Colon (tissue), 2 donors: ENCODE results near the gene ILKAP.

Source experiments
- FAIRE-seq: peaks from 2 replicates; lab custom pipeline; 2012; peaks lifted over from hg19 to GRCh38; lab: Jason Lieb, UNC
- donor health status: control.
- donor health status: control.

The ILKAP gene

DNA sequence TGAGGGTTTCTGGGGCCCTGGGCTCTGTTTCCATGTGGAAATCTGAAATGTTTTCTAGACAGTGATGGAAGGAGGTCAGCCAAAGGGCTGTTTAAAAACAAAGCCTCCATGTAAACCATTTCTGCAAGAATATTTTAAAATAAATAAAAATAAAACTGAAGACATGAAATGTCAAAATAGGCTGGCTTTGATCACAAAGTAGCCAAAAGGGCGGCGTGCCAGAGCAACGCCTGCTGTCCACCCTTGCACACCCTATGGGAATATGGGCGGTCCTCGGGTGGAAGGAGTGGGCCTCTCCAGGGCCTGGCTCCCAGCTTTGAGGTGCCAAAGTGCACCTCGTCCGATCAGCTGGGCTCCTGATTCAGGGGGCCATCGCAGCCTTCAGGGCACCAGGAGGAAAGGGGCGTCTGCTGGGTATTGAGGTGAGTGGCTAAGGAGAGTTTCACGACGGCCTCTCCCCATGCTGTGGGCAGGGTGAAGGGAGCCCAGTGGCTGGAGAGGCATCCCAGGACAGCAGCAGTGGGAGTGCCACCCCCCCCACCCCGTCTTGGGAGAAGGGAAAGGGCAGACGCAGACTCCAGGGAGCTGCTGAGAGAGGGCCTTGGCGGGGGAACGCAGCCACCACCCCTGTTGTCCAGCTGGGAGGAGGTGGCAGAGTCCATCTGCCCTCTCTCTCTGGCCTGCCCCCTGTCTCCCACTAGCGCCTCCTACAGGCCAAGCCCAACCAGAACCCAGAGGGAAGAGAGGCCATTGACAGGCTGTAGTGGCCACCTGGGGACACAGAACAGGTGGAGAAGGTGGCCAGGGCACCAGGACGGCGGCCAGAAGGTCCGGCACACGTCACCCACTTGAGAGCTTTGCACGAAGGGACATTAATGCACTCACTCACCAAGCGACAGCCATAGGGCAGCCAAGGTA, 50.5 kb downstream of the ILKAP start:
- FAIRE-seq = no peak

DNA sequence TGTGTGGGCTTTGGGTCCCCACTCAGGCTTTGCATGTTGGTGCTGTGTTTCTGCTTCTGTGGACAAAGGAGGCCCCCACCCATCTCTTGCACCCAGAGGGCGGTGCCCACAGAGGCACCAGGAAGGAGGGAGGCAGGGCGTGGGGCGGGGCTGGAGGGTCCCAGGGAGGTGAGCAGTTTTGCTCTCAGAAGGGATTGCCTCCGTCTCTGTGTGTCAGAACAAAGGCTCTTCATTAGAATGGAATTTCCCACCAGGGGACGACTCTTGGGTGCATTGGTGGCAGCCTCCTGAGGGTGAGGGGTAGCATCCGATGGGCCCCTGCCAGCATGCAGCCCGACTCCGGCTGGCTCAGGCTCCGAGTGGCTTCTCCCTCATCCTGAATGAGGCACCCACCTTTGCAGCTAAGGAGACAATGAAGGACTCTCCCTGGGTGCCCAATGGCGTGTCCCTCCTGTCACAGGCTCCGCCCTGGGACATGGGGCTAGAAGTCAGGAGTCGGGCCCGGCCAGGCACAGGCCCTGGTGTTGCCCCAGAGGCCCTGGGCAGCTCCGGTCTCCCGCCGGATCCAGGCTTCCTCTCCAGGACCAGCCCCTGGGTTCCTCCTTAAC, 51.8 kb downstream of the ILKAP start:
- FAIRE-seq = no peak

GRCh38 chr2:238151205-238151604, 52.3 kb downstream of the ILKAP start:
- no peak for FAIRE-seq

- FAIRE-seq = no peak
Observed at GRCh38 chr2:238150686-238151085, 52.8 kb downstream of the ILKAP start.

GRCh38 chr2:238149841-238150572, 53.5 kb downstream of the ILKAP start:
- FAIRE-seq = no peak

GRCh38 chr2:238148981-238149380, 54.5 kb downstream of the ILKAP start:
- FAIRE-seq = no peak

- FAIRE-seq = no peak
Observed at GRCh38 chr2:238146884-238147544, 56.5 kb downstream of the ILKAP start.

- no peak for FAIRE-seq
Observed at GRCh38 chr2:238145851-238146250, 57.6 kb downstream of the ILKAP start.

GRCh38 chr2:238145046-238145445, 58.4 kb downstream of the ILKAP start:
- no peak for FAIRE-seq

GRCh38 chr2:238144262-238144661, 59.2 kb downstream of the ILKAP start:
- FAIRE-seq = no peak

DNA sequence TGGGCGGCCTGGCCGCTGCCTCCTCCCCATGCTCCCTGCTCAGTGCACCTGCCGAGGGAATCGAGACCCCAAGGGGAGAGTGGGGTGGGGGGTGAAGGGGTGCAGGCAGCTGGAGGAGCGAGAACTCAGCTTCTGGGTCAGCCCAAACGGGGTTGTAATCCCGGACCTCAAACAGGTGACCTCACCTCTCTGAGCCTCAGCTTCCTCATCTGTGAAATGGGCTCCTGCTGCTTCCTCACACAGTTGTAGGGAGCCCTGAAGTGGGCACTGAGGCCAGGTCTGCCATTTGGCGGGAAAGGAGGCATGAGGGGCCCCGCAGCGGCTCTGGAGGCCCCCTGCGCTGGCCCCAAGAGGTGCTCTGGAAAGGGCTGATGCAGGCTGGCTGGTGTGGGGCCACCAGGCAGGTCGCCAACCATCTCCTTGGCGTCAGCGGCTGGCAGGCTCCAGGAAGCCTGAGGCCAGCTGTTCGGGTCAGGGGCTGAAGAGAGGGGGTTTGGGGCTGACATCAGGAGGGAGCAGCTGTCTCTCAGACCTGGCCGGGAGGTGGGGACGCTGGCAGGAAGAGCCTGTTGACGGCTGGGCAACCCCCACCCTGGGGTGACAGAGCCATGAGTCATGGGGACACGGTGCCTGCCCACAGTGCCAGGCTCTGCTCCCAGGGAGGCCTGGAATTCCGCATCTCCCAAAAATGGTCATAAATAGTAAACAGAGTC, 60.1 kb downstream of the ILKAP start:
- no peak for FAIRE-seq

DNA sequence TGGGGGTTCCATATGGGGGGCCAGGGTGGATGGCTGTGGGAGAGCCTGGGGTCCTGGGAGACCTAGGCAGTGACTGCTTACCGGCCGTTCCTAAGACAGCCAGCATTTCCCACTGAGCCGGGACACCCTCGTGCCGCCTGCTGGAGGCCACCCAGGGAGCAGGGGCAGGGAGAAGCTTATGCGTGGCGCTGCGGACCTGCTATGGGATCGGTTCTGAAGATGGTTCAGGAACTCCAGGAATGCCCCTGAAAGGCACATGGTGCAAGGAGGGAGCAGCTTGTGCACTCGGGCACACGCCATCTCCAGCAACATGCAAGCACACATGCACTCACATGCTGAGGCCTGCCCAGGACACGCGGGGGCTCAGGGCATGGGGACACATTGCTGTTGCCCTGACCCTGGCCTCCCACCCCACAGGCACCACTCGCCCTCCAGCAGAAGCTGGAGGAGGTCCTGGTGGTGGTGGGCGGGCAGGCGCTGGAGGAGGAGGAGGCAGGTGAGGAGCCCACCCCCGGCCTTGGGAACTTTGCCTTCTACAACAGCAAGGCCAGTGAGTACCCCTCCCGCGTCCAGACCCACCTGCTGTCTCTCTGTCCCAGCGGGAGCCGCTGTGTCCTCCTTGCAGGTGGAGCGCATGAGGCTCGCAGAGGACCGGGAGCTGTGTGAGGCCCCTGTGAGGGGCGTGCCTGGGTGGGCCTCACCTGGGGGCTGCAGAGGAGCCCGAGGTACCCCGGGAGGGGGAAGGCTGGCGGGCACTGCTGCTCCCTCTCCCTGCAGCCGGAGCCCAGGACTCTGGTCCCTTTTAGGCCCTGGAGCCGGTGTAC, 60.9 kb downstream of the ILKAP start:
- no peak for FAIRE-seq

DNA sequence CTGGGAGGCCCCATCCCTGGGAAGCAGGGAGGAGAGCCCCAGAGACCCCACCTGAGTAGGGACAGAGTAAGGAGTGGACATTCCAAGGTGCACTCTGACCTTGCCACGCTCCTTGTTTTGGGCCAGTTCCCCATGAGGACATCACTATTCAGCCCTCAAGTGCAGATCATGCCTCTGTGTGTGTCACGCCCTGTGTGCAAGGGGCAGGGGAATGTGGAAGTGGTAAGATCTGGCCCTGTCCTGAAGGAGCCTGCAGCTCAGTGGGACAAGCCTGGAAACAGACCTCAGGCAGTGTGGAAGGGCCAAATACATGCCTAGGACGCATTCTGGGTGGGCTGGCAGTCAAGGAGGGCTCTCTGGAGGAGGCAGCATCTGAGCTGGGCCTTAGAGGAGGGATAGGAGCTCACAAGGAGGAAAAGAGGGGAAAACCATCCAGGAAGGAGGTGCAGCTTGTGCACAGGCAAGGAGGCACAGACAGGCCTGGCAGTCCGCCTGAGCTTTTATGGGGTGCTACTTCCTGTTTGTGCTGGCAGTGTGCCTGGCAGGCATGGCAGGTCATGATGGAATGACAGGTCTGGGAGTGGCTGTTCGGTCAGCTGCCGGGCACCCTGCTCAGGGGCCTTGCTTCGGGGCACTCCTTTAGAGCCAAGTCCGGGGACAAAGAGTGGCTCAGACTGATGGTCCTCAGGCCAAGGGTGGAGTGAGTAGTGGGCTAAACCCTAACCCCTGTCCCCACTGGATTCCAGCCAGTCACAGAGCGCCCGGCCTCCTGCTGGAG, 61.8 kb downstream of the ILKAP start:
- no peak for FAIRE-seq

GRCh38 chr2:238140721-238141540, 62.6 kb downstream of the ILKAP start:
- no peak for FAIRE-seq

DNA sequence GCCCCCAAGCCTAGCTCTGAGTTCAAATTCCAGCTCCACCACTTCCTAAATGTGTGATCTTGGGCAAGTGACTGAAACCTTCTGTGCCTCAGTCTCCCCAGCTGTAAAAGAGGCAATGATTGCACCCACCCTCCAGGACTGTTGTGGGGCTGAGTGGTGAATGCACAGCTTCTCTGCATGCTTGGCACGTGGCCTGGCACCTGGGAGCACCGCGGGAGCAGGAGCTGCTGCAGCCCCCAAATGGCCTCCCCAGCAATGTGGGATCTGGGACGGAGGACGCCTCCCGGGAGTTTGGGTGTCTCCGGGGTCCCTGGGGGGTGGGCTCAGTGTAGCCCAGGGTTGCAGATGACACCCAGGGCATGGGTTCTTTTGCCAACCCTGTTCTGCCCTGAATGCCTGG, 63.5 kb downstream of the ILKAP start:
- no peak for FAIRE-seq

GRCh38 chr2:238139196-238140039, 64.1 kb downstream of the ILKAP start:
- FAIRE-seq = no peak

DNA sequence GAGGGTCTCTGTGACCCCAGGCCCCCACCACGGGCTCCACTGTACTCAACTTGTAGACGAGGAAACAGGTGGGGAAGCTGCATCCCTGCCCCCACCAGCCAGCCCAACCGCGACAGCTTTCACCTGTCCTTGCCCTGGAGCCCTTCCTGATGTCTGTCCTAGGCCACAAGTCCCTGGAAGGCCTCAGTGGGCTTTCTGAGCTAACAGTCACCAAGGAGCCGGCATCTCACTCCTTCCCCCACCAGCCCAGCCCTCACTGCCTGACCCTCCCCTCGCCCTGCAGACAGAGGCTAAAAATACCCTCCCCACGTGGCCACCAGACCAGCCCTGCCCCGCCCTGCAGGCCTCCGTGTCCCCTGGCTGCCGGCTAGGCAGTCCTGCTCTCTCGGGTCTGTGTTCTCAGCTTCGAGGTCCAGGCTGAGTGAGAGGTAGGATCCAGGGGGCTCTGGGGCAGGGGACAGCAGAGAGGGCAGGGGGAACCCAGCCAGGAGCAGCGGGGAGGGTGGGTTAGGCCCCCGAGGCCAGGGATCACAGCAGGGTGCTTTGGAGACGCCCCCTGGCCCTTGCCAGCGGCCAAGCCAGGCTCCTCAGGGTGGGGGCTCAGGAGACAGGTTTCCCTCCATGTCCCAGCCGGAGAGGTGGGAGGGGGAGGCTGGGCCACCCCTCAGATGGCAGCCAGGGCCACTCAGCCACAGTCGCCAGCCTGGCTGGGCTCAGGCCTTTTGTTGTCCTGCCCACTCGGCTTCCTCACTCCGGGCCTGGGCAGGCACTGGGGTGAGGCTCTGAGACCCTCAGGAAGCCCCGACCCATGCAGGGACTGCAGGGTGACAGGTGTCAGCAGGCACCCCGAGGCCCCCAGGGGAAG, 64.9 kb downstream of the ILKAP start, which contains the start of gene KLHL30:
Gene KLHL30 (plus strand): TSS at position 338 of the 865 bp plus-strand sequence. CDS start 2,087 bp downstream, outside the sequence.
- no peak for FAIRE-seq
